Activated naive CD4-positive, alpha-beta T cell treated with anti-CD3 and anti-CD28 coated beads, Interleukin-2, amount 10 ng/mL, durations not matched to agents 7 days and 5 days (primary cell): ENCODE data around the gene PRTFDC1.

Source experiments
- CTCF ChIA-PET: fragments of 350-600 bp; sonication (Branson Sonifier 250); formaldehyde crosslinking; loops from one replicate; lab custom pipeline; 2021; ENCODE audit warnings: antibody characterized with exemption; lab: Charles Lee
- DNase-seq: peaks from one replicate; pipeline ENCODE4 v3.0.0-alpha.2; 2020
- H3K27ac Mint-ChIP-seq: one replicate; pipeline ENCODE4 v1.8.0; 2021; ENCODE audit warnings: mild to moderate bottlenecking, moderate library complexity, mixed read lengths
- H3K27me3 Mint-ChIP-seq: one replicate; pipeline ENCODE4 v1.8.0; 2021; ENCODE audit warnings: mild to moderate bottlenecking, mixed read lengths
- H3K36me3 Mint-ChIP-seq: one replicate; pipeline ENCODE4 v1.8.0; 2021; ENCODE audit warnings: mixed read lengths
- H3K4me1 Mint-ChIP-seq: one replicate; pipeline ENCODE4 v1.8.0; 2021; ENCODE audit warnings: mixed read lengths
- H3K4me3 Mint-ChIP-seq: one replicate; pipeline ENCODE4 v1.8.0; 2021; ENCODE audit warnings: mild to moderate bottlenecking, moderate library complexity, mixed read lengths
- H3K9me3 Mint-ChIP-seq: one replicate; pipeline ENCODE4 v1.8.0; 2021; ENCODE audit warnings: mixed read lengths

The PRTFDC1 gene

DNA sequence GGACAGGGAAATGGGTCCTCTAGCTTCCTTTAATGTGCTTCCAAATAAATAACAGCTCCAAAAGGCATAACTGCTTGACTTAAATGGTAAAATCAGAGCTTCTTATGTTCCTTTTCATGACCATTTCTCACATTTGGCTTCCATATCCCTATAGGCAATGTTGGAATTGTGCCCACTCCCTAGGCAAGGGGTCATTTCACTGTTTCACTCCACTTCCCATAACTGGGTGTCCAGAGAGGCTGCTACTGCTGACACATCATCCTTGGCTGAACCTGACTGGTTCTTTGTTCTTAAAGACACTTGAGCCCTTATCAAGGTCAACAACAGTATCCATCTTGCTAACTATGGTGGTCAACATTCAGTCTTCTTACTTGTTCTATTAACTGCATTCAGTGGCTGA, 37.1 kb downstream of the PRTFDC1 start:
- H3K4me1 Mint-ChIP-seq, result peaks cover 11% of the 10 kb centered on the region
- peaks cover 5% of the 10 kb centered on the region for H3K9me3 Mint-ChIP-seq
- H3K27me3 Mint-ChIP-seq, result no peaks in the 10 kb centered on the region
- H3K4me3 Mint-ChIP-seq, result no peak overlapping the region
- no peak overlapping the region for H3K27ac Mint-ChIP-seq
- CTCF ChIA-PET, result no interaction called here
- peaks cover 5% of the 10 kb centered on the region for H3K36me3 Mint-ChIP-seq
- DNase-seq, result no peak

DNA sequence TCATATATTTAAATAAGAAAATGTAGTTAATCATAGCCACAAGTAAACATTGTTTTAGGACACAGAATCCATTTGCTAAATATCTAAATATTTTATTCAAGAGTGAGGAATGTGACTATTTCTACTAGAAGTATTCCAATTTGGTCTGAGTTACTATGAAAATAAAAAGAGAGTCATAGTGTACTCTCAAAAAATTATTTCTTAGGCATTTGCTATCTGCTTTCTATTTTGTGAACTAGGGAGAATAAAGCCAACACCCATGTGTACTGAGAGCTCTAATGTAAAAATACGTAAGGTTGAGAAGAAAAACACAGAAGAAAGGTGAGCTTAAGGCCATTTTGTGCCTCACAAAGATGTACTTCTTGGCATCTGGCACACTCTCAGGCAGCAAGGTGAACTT, 38.3 kb downstream of the PRTFDC1 start:
- Mint-ChIP-seq H3K36me3 (no peaks in the 10 kb centered on the region), H3K4me3 (no peak overlapping the region), H3K27ac (no peak overlapping the region), H3K4me1 (peaks cover 9% of the 10 kb centered on the region), H3K9me3 (no peaks in the 10 kb centered on the region), H3K27me3 (no peaks in the 10 kb centered on the region)
- CTCF ChIA-PET, result no interaction called here
- no peak for DNase-seq

DNA sequence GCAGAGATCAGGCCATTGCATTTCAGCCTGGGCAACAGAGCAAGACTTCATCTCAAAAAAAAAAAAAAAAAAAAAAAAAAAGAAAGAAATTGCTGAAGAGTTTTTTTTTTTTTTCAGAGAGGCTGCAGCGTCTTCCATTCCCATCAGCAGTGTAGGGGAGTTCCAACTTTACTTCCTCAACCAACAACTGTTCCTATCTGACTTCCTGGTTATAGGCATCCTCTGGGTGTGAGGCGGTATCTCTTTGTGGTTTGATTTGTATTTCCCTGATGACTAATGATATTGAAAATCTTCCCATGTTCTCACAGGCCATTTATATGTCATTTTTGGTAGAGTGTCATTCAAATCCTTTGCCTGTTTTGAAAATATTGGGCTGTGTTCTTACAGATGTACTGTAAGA, 40.2 kb downstream of the PRTFDC1 start:
- no peaks in the 10 kb centered on the region for H3K9me3 Mint-ChIP-seq
- H3K27me3 Mint-ChIP-seq, result no peaks in the 10 kb centered on the region
- no peak overlapping the region for H3K27ac Mint-ChIP-seq
- no peak for DNase-seq
- H3K4me3 Mint-ChIP-seq, result no peak overlapping the region
- peaks cover 9% of the 10 kb centered on the region for H3K4me1 Mint-ChIP-seq
- CTCF ChIA-PET, result no interaction called here
- H3K36me3 Mint-ChIP-seq, result no peaks in the 10 kb centered on the region

DNA sequence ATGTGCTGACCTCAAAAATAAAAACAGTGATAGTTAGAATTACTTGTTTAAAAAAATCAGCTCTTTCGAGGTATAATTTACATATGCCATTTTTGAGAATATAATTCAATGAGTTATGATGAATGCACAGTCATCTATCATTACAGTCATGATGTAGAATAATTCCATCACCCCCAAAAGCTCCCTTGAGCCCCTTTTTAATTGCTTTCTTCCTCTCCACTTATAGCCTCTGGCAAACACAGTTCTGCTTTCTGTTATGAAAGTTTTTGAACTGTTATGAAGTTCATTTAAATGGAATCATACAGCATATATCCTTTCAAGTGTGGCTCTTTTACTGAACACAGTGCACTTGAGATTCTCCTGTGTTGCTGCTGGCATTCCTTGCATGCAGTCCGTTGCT, 41.4 kb downstream of the PRTFDC1 start:
- DNase-seq, result no peak
- Mint-ChIP-seq H3K27ac (no peak overlapping the region), H3K4me1 (peaks cover 9% of the 10 kb centered on the region), H3K36me3 (no peaks in the 10 kb centered on the region), H3K27me3 (no peaks in the 10 kb centered on the region), H3K9me3 (no peaks in the 10 kb centered on the region), H3K4me3 (no peak overlapping the region)
- CTCF ChIA-PET, result interaction anchor here (1.1 kb wide), 1 partner anchor 202 kb away, joined by 3 read pairs; no protein-coding TSS in a partner anchor

DNA sequence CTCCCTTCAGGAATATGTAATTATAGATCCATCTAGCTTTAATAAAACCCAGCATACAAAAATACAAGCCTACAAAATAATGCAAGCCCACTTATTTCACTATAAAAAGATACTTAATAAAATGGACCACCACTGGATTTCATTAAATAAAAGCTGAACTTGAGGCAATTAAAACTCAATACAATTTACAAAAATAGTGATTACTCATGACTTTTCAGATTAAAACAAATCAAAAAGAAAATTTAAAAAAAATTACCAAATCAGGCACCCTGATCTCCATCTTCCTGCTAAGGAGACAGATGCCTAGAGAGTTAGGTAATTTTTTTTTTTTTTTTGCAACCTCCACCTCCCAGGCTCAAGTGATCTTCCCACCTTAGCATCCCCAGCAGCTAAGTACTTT, 41.8 kb downstream of the PRTFDC1 start:
- no peak for DNase-seq
- no peak overlapping the region for H3K27ac Mint-ChIP-seq
- H3K4me3 Mint-ChIP-seq, result no peak overlapping the region
- H3K9me3 Mint-ChIP-seq, result no peaks in the 10 kb centered on the region
- peaks cover 9% of the 10 kb centered on the region for H3K4me1 Mint-ChIP-seq
- CTCF ChIA-PET, result interaction anchor here (1.1 kb wide), 1 partner anchor 201 kb away, joined by 3 read pairs; no protein-coding TSS in a partner anchor
- no peaks in the 10 kb centered on the region for H3K27me3 Mint-ChIP-seq
- no peaks in the 10 kb centered on the region for H3K36me3 Mint-ChIP-seq

DNA sequence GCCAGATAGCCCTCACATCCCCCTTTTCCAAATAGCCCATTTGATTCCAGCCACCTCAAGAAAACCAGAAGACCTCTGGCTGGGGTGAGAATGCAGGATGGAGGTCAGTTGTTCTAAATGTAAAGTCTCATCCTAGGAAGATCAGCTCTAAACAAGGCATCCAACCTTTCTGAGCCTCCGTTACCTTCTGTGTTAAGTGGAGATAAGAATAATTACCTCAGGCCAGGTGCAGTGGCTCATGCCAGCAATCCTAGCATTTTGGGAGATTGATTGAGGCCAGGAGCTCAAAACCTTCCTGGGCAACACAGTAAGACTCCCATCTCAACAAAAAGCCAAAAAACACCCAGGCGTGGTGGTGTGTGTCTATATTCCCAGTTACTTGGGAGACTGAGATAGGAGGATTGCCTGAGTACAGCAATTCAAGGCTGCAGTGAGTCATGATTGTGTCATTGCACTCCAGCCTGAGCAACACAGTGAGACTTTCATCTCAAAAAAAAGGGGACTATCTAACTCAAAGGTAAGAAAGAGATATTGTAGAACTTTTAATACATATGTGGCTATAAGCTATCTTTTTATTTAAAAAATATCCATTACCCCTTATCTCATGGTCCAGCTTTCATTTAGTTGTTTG, 43.5 kb downstream of the PRTFDC1 start:
- CTCF ChIA-PET, result interaction anchor here (0.9 kb wide), 1 partner anchor 8 kb away, joined by 4 read pairs; no protein-coding TSS in a partner anchor
- Mint-ChIP-seq H3K27ac (no peak overlapping the region), H3K9me3 (no peaks in the 10 kb centered on the region), H3K4me3 (no peak overlapping the region), H3K36me3 (no peaks in the 10 kb centered on the region), H3K4me1 (peaks cover 9% of the 10 kb centered on the region), H3K27me3 (no peaks in the 10 kb centered on the region)
- no peak for DNase-seq

DNA sequence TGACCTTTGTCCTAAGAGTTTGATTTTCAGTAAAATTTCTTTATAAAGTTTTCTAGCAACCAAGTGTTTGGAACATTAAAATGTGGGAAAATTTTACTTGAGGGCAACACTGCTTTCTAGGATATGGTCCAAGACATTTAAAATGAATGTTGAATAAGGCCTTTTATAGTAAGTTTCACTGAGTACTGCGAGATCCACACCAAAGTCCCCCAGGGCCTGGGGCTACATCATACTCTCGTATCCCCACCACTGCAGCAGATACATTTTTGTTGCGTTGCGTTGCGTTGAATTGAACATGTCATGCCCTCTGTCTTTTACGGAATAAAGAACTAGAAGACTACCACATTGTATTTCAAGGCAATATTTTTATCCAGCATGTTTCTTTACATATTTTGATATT, 44.5 kb downstream of the PRTFDC1 start:
- CTCF ChIA-PET, result no interaction called here
- H3K27ac Mint-ChIP-seq, result no peak overlapping the region
- no peak for DNase-seq
- H3K36me3 Mint-ChIP-seq, result no peaks in the 10 kb centered on the region
- peaks cover 9% of the 10 kb centered on the region for H3K4me1 Mint-ChIP-seq
- no peaks in the 10 kb centered on the region for H3K27me3 Mint-ChIP-seq
- no peak overlapping the region for H3K4me3 Mint-ChIP-seq
- H3K9me3 Mint-ChIP-seq, result no peaks in the 10 kb centered on the region

DNA sequence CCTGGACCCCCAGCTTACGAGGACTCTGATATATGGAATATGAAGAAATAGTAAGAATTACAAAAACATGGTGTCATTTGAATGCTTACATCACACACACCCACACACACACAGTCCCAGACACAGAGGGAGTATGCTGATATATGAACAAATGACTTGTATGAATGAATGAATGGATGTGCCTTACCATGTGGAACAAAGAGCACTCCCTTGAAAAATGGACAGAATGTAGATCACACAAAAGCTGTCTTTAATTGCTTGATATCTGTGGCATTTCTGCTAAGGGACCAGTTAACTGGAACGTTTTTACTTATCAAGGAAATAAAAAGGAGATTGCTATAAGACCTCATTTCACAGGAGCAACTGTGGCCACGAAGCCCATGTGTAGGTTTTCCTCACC, 46.0 kb downstream of the PRTFDC1 start:
- no peaks in the 10 kb centered on the region for H3K27me3 Mint-ChIP-seq
- H3K4me3 Mint-ChIP-seq, result no peak overlapping the region
- CTCF ChIA-PET, result no interaction called here
- no peak for DNase-seq
- H3K4me1 Mint-ChIP-seq, result peaks cover 8% of the 10 kb centered on the region
- H3K9me3 Mint-ChIP-seq, result no peaks in the 10 kb centered on the region
- no peak overlapping the region for H3K27ac Mint-ChIP-seq
- no peaks in the 10 kb centered on the region for H3K36me3 Mint-ChIP-seq

DNA sequence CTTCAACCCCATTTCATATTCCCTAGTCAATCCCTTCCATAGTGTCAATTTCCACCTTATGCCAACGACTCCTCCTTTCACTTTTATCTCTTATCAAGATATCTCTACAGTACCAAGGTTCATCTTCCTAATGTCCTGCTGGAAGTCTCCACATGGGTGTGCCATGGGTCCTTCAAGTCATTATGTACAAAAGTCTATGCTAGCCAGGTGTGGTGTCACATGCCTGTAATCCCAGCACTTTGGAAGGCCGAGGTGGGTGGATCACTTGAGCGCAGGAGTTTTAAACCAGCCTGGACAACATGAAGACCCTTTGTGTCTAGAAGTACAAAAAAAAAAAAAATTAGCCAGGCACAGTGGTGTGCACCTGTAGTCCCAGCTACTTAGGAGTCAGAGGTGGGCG, 47.6 kb downstream of the PRTFDC1 start:
- H3K4me1 Mint-ChIP-seq, result peaks cover 15% of the 10 kb centered on the region
- no peak for DNase-seq
- no peak overlapping the region for H3K27ac Mint-ChIP-seq
- CTCF ChIA-PET, result no interaction called here
- H3K27me3 Mint-ChIP-seq, result no peaks in the 10 kb centered on the region
- H3K4me3 Mint-ChIP-seq, result no peak overlapping the region
- H3K9me3 Mint-ChIP-seq, result no peaks in the 10 kb centered on the region
- no peaks in the 10 kb centered on the region for H3K36me3 Mint-ChIP-seq

DNA sequence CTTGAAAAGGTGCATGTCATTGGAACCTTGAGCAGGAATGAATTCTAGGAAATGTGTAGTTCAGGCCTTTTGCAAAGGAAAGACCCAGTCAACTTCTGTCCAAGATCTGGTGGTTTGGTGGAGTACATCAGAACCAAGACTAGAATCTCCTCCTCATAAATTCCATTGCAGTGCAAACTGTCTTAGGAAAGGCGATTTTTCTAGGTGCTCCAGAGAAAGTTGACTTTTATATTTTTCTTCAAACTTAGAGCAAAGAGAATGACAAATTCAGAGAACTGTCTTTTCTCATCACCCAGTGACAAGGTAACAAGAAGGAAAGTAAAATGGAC, 50.0 kb downstream of the PRTFDC1 start:
- peaks cover 5% of the 10 kb centered on the region for H3K36me3 Mint-ChIP-seq
- H3K9me3 Mint-ChIP-seq, result no peaks in the 10 kb centered on the region
- no peak for DNase-seq
- CTCF ChIA-PET, result no interaction called here
- H3K27ac Mint-ChIP-seq, result no peak overlapping the region
- no peak overlapping the region for H3K4me3 Mint-ChIP-seq
- H3K27me3 Mint-ChIP-seq, result no peaks in the 10 kb centered on the region
- peaks cover 26% of the 10 kb centered on the region for H3K4me1 Mint-ChIP-seq

DNA sequence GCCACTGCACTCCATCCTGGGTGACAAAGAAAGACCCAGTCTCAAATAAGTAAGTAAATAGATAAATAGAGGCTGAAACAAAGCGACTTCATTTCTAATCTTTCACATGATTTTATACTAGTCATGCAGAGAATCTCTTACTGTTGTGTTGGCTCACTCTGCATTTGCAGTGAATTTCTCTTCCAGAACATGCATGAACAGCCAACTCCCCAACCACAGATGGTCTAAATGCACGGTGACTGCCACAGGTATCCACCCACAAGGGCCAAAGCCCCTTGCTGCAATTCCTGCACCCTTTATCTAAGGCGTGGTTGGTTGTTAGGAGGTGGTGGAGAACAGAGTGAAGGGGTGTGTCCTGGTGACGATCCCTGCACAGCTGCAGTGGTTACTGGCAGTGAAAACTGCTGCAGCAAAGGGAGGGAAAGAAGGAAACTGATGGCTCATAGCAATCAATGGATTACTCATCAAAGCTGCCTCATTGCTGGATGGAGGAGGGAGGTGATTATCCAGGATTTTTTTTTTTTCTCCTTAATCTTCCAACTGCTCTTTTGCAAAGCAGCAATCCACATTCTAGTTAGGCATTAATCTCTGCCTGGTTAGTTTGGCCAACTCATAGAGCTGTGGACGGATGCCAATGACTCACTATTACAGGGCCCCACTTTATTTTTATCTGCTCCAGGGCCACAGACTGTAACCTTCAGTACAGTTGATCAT, 50.6 kb downstream of the PRTFDC1 start:
- no peaks in the 10 kb centered on the region for H3K9me3 Mint-ChIP-seq
- no peak overlapping the region for H3K4me3 Mint-ChIP-seq
- CTCF ChIA-PET, result no interaction called here
- H3K27me3 Mint-ChIP-seq, result no peaks in the 10 kb centered on the region
- no peak overlapping the region for H3K27ac Mint-ChIP-seq
- H3K36me3 Mint-ChIP-seq, result peaks cover 8% of the 10 kb centered on the region
- no peak for DNase-seq
- peaks cover 32% of the 10 kb centered on the region for H3K4me1 Mint-ChIP-seq

DNA sequence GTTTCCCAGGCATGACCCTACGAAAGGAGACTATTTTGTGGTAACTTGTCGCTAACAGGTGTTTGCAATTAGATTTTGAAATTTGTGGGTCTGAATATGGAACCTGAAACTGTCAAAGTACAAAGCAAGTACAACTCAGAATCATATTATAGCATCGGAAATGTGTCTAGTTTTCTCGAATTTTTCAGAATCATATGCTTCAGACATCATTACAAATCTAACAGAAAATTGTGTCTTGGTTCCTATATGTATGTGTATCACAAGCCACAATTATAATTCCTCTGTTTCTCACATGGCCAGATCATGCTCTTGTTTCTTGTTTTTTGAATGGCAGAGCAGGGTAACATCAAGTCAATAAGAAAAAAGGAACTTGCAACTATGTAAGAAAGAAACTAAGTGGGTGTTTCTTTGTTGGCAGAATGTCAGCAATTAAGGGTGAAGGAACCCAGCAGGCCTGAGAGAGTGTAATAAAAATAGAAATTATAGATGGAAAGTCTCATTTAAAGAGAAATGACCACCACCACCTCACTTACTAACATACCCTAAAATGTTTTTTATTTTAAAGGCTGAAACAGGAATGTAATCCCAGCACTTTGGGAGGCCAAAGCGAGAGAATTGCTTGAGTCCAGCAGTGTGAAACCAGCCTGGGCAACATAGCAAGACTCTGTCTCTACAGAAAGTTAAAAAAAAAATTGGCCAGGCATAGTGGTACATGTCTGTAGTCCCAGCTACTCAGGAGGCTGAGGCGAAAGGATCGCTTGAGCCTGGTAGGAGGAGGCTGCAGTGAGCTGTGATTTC, 51.3 kb downstream of the PRTFDC1 start:
- no peak overlapping the region for H3K4me3 Mint-ChIP-seq
- H3K36me3 Mint-ChIP-seq, result peaks cover 8% of the 10 kb centered on the region
- CTCF ChIA-PET, result interaction anchor here (1.3 kb wide), 1 partner anchor 8 kb away, joined by 4 read pairs; no protein-coding TSS in a partner anchor
- H3K4me1 Mint-ChIP-seq, result peaks cover 39% of the 10 kb centered on the region
- DNase-seq, result no peak
- H3K27me3 Mint-ChIP-seq, result no peaks in the 10 kb centered on the region
- no peaks in the 10 kb centered on the region for H3K9me3 Mint-ChIP-seq
- H3K27ac Mint-ChIP-seq, result no peak overlapping the region

DNA sequence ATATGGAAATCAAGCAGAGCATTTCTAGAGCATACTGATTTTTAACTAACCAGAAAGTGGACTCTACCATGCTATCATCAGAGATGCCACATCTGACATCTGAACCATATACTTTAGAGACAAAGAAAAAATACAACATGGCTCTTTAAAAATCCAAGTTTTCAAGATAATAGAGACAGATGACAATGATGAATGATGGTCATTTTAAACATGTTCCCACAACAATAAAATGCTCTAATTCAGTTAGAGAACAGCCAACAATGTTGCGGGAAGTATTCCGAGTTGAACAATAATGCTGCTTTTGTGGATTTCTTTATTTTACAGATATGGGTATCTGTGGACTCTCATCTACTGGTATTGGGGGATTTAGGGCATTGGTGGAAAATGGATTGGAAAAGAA, 52.8 kb downstream of the PRTFDC1 start:
- no peaks in the 10 kb centered on the region for H3K9me3 Mint-ChIP-seq
- H3K4me1 Mint-ChIP-seq, result peaks cover 54% of the 10 kb centered on the region
- no peaks in the 10 kb centered on the region for H3K27me3 Mint-ChIP-seq
- no peak overlapping the region for H3K27ac Mint-ChIP-seq
- H3K4me3 Mint-ChIP-seq, result no peak overlapping the region
- CTCF ChIA-PET, result no interaction called here
- no peak for DNase-seq
- H3K36me3 Mint-ChIP-seq, result peaks cover 8% of the 10 kb centered on the region

DNA sequence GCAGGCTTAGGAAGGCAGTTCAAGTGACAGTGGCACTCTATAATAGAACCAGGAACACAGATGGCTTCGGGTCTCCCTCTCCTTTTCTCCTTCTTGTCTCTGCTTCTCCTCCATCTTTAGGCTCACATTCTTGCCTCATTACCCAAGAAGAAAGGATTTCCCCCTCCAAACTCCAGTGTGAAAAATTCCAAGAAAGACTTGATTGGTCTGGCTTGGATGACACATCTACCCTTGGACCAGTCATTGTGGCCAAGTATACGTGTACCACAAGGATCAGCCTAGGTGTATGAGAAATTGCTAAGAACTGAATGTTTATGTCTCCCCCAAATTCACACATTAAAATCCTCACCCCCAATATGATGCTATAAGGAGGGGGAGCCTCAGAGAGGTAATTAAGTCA, 53.9 kb downstream of the PRTFDC1 start:
- Mint-ChIP-seq H3K36me3 (peaks cover 8% of the 10 kb centered on the region), H3K4me1 (peaks cover 63% of the 10 kb centered on the region), H3K27me3 (no peaks in the 10 kb centered on the region), H3K9me3 (no peaks in the 10 kb centered on the region), H3K27ac (no peak overlapping the region), H3K4me3 (no peak overlapping the region)
- CTCF ChIA-PET, result interaction anchor here (0.6 kb wide), 1 partner anchor 206 kb away, joined by 5 read pairs; no protein-coding TSS in a partner anchor
- no peak for DNase-seq
